ENCODE data around the gene ZBTB38. TPM values are rescaled to one million over a fixed set of nuclear protein-coding genes. Genes with fewer than 3 reads are reported as not detected.

ZBTB38 gene, protein sequence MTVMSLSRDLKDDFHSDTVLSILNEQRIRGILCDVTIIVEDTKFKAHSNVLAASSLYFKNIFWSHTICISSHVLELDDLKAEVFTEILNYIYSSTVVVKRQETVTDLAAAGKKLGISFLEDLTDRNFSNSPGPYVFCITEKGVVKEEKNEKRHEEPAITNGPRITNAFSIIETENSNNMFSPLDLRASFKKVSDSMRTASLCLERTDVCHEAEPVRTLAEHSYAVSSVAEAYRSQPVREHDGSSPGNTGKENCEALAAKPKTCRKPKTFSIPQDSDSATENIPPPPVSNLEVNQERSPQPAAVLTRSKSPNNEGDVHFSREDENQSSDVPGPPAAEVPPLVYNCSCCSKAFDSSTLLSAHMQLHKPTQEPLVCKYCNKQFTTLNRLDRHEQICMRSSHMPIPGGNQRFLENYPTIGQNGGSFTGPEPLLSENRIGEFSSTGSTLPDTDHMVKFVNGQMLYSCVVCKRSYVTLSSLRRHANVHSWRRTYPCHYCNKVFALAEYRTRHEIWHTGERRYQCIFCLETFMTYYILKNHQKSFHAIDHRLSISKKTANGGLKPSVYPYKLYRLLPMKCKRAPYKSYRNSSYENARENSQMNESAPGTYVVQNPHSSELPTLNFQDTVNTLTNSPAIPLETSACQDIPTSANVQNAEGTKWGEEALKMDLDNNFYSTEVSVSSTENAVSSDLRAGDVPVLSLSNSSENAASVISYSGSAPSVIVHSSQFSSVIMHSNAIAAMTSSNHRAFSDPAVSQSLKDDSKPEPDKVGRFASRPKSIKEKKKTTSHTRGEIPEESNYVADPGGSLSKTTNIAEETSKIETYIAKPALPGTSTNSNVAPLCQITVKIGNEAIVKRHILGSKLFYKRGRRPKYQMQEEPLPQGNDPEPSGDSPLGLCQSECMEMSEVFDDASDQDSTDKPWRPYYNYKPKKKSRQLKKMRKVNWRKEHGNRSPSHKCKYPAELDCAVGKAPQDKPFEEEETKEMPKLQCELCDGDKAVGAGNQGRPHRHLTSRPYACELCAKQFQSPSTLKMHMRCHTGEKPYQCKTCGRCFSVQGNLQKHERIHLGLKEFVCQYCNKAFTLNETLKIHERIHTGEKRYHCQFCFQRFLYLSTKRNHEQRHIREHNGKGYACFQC (N-terminal part only)
- 10 to 100 TPM in 2 of 3 donors, 1 to 10 TPM in 1; 9.4 to 23.3 (median 18.2) TPM for polyA plus RNA-seq

DNA sequence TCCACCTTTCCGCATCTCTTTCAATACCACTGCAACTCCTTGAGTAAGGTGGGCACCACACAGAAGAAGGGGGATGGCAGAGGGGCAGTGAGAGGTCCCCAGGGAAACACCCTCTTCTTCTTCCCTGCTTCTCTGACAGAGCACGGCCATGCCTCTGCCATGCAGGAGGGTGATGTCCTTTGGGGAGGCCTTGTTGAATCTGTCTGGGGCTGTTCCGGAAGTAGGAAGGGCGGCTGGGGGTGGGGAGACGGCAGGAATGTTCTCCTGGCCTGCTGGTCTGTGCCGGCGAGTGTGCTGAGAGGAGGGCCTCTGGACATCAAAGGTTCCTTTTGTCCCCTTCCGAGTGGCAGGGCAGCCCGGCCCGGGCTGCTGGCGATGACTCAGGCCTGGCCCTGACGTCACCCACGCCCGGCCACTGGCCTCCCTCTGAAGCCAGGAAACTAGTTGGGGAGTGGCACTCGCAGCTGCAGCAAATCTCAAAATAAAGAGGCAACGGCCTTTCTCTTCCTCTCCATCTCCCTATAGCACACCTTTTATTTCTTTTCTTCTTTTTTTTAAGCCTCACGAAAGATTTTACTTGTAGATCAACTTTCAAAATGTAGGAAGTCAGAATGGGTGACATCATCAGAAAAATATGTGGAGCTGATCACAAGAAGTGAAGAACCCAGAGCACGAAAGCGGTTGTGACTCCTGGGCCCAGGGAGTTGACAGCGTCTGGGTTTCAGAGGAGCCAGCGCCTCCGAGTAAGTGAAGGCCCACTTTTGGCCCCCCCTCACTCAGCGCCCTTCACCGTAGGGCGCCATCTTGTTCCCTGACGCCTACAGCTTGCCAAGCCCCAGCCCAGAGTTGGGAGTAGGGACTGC, at the start of gene ZBTB38:
Gene ZBTB38, plus strand, starts transcription at position 443 of the 863 bp plus-strand sequence. CDS start 73,885 bp downstream, outside the sequence.
- peak within 1 kb of the TSS; percentile 93 for H3K27ac ChIP-seq (ENCODE audit: low read depth, low read length)
- 31 to 59% (median 46%) methylated on average over 26 of the region's 26 CpGs for WGBS, 3 donors

DNA sequence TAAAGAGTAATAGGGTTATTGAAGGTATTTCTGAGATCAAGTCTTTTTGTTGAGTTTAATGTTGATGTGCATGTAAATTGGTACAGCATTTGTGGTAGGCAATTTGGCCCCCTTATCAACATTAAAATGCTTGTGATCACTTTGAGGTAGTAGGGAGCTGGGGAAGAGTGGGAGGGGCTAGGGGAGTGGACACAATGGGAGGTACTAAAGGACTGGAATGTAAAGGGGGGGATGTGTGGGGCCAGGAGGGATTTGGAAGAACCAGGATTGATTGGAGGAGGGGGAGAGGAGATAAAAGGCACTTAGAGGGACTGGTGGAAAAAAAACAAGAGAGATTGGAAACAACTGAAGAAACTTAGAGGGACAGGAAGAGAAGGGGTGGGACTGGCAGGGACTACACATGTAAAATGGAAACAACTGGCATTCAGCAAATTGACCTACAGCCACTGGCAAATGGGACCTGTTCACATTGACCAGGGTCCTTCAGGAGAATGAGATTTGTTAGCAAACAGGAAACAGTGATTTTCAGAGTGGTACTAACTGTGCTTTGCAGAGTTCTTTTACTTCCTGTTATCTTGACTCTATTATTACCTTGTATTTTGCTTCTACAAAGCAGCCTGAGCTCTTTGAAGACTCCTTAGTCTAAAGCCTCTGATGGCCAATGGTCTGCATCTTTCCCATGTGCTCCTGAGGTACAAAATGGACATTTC, 47.8 kb upstream of the ZBTB38 start:
- no peak overlapping the region for H3K27ac ChIP-seq (ENCODE audit: low read depth, low read length)

DNA sequence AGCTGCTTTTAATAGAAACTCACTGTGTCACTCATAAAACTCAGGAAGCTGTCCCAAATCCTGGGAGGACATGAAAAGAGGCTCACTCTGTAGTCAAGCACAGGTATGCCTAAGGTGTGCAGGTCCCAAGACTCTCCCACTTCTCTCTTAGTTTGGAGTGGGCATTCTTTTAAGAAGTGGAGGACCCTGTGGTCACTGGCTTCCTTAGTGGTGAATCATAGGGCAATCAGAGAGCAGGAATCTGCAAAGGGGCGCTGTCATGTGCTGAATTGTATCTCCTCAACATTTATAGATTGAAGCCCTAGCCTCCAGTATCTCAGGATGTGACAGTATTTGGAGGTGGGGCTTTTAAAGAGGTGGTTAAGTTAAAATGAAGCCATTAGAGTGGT, 47.2 kb upstream of the ZBTB38 start:
- 96 to 100% (median 97%) methylated on average over 1 of the region's 1 CpG for WGBS, 3 donors
- no peak overlapping the region for H3K27ac ChIP-seq (ENCODE audit: low read depth, low read length)

DNA sequence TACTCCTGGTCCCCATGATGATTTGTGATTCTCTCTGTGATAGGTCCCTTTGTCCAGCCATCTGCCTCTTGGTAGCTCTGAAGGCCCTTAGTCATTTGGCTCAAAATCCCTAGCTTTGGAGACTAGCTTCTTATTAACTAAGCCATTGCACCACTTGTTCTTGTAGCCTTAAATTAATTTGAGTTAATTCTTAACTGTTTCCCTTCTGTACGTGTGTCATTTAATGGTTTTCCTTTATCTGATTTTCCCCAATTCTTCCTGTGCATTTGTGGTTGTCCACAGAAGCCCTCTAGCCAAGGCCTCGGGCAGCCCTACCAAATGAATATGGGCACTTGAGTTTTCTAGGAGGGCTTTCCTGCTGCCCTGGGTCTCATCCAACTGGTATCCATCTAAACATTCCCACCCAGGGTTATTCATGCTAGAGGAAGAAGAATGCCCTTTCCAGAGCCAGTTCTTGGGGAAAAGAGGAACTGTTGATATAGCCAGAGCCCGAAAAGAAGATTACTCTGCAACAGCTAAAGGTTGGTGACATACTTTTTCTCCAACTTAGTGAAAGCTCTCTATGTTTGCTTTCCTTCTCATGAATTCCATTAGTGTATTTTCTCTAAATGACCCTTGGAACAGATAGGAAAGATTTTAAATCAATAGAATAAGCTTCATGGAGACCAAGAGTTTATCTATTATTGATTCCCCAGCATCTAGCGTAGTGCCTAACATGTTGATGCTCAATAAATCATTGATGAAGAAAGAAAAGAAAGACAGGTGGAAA, 44.2 kb upstream of the ZBTB38 start:
- H3K27ac ChIP-seq (ENCODE audit: low read depth, low read length) = no peak overlapping the region
- 38 to 73% (median 69%) methylated on average over 4 of the region's 4 CpGs for WGBS, 3 donors

DNA sequence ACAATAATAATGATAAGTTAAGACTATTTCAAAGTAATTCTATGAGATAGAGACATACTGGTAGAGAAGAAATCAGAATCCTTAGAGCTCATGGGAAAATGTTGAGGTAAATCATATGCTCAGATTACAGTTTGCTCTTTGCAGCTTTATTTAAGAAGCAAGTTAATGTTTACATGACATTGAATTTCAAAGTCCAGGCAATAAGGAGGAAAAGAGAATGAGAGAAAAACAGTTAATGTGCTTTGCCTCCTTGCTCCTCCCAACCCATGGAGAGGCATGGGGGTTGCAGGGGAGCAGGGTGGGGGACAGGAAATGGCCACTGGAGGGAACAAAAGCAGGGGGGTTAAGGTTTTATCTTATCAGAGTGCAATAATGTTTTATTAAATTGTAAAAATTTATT, 42.2 kb upstream of the ZBTB38 start:
- H3K27ac ChIP-seq (ENCODE audit: low read depth, low read length) = no peak overlapping the region

DNA sequence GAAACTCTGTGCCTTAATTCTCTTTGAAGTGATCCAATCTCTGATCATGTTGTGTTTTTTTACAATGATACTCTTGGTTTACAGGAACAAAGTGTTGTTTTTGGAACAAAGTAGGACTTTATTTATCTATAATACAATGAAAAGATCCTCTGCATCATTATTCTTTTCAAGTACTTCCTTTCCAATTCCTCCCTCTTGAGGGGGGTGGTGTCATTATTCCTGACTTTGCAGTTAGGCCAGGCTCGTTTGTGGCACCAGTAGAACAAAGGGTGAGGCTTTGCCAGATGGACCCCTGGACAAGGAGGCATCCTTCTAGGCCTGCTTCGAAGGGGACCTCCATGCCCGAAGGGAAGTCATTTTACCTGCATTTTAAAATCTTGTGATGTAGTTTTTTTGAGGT, 41.7 kb upstream of the ZBTB38 start:
- H3K27ac ChIP-seq (ENCODE audit: low read depth, low read length) = no peak overlapping the region
- 64 to 73% (median 71%) methylated on average over 3 of the region's 3 CpGs for WGBS, 3 donors

DNA sequence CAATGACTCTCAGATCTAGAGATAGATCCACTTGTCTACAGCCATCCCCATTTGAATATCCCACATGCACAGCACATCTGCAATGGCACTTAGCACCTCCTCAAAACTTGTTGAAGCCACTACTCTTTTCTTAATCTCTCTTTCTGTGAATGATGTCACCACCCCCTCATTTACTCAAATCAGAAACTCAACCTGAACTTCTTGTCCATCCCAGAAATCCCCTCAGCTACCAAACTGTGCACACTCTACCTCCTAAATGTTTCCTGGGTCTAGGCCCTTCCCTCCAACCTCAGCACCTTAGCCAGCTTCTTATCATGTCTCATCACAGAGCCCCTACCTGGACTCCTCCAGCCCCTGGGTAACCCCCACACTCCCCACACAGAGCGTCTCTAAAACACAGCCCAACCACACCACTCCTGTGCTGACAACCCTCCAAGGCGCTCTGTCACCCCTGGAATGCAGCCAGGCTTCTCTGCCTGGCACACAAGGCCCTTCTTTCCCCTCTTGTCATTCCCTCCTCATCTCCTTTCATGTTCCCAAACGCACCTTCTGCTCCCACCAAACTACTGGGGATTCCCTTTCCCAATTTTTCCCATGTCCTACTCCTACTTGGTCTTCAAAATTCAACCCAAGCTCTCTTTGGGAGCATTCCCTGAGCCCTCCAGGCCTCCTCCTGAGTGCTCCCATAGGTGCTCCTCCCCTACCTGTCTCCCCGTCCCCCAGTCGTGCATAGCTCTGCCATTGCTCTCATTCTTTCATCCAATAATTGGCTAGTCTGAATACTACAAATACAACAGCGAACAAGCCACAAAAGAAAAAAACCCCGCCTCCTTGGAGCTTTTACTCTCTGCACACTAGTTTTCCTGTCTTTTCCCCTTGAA, 39.8 kb upstream of the ZBTB38 start:
- H3K27ac ChIP-seq (ENCODE audit: low read depth, low read length) = no peak overlapping the region
- WGBS, 3 donors = 78 to 92% (median 87%) methylated on average over 7 of the region's 7 CpGs

DNA sequence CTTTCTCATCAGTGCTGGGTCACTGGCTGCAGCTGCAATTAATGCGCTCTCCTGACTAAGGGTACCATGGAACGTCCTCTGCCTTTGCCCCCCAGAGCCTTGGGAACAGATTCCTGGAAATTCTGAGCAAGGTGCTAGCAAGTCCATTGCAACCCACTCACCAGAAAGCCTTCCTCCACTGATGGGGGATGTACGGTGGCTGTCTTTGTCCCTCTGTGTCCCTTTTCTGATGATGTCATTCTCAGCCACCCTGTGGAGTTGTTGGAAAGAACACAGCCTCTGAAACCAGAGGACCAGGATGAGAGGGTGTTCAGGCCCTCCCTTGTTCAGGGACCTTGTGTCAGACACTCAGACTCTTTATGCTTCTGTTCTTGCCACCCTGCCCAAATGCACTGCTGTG, 38.1 kb upstream of the ZBTB38 start:
- WGBS, 3 donors = 96 to 98% (median 96%) methylated on average over 3 of the region's 3 CpGs
- H3K27ac ChIP-seq (ENCODE audit: low read depth, low read length) = no peak overlapping the region

DNA sequence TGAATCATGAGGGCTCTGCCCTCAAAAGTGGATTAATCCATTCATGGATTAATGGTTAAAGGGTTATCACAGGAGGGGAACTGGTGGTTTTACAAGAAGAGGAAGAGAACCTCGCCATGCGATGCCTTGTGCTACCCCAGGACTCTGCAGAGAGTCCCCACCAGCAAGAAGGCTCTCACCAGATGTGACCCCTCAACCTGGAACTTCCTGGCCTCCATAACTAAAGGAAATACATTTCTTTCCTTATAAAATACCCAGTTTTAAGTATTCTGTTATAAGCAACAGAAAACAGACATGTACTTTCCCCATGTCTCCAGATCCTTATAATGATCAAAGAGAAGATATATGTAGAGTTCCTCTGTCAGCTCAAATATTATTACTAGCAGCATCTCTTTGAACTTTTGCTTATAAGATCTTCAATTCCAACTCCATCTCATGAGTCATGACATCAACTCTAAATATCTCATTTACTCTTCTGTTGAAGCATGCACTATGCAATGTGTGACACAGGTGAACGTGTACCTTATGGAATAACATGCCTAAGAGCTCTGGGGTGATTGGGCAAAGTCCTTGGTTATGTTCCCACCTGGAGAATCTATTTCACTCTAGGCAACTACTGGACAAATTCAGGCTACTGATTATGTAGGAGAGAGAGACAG, 37.5 kb upstream of the ZBTB38 start:
- H3K27ac ChIP-seq (ENCODE audit: low read depth, low read length) = no peak overlapping the region
- WGBS, 3 donors = 69 to 91% (median 87%) methylated on average over 3 of the region's 3 CpGs

DNA sequence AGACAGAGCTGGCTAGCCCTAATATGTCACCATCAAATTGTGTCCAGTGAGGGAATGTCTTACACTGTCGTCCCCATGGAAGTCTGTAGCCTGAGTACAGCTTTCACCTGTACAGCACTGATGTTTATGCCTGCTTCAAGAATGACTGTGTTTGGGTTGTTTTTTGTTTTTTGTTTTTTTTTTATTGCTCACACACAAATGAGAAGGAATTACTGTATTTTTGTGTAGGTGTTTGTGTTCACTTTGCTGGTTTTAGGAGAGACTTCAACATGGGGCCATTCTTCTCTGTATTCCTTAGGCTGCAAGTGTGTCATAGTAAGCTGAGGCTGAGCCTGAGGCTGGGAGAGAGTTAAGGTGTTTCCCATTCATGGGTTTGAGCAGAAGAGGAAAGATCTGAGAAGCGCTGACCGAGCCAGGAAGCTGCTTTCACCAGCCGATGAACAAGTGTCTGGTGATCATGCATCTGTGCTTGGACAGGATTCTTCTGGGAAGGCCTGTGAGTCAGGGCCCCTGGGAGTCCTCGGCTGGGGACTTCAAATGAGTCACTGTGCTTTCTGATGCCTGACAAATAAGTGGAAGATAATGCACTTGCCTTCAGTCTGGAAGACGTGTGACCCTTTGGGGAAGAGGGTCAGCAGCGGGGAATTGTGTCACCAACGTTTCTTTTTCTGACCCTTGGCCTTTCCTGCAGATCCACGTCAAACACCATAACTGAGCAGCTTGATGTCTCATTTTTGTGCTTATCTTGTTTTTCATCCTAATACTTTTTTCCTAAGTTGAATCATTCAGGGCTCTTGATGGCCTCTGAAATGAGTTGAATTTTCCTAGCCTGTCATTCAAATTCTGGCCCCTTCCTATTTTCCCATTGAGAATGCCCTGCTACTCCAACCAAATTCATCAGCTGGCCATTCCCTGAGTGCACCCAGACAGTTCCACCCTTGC, 36.7 kb upstream of the ZBTB38 start:
- 59 to 83% (median 64%) methylated on average over 9 of the region's 9 CpGs for WGBS, 3 donors
- no peak overlapping the region for H3K27ac ChIP-seq (ENCODE audit: low read depth, low read length)

DNA sequence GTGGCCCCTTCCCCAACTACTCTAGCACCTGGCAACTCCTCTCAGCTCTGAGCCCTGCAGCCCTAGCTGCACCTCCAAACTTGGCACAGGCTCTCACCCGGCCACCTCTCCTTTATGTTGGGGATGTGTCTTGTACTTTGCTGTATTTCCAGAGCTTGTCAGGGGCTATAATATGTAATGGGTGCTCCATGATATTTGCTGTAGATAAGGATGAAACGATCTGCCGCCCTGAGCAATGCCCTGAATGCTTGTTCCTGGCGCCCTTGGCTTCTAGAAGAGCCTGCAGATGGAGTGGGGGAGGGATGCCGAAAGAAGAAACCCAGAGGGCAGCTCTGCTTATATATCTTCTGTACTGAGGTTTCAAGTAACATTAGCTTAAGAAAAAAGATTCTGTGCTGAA, 35.9 kb upstream of the ZBTB38 start:
- WGBS, 3 donors = 73 to 87% (median 85%) methylated on average over 5 of the region's 5 CpGs
- no peak overlapping the region for H3K27ac ChIP-seq (ENCODE audit: low read depth, low read length)

DNA sequence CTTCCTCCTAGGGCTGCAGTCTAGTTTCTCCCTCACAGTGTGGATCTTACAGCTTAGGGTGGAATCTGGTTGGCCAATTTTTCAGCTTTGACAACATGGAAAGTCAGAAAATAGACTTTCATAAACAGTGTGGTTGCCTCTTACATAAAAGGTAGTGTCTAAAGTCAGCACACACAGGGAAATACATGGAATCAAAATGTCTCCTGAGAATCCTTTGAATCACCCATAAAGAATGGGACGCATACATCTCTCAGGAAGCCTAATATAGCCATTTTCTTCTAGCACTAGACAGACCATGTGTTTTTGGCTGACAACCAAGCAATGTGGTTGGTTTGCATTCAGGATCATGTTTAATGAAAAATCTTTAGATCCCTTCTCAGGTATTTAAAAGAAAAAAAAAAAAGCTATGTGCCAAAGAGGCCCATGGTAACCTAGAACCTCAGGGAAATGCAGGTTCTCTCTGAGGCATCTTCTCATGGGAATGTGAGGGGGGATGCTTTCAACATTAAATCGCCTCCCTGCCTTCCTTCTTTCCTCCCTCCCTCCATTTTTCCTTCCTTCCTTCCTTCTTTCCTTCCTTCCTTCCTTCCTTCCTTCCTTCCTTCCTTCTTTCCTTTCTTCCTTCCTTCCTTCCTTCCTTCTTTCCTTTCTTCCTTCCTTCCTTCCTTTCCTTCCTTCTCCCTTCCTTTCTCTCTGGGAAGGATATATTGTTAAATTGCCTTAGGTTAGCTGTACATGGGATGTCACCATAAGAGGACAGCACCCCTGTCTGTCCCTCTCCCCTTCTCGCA, 34.3 kb upstream of the ZBTB38 start:
- WGBS, 3 donors = 86 to 92% (median 89%) methylated on average over 3 of the region's 3 CpGs

DNA sequence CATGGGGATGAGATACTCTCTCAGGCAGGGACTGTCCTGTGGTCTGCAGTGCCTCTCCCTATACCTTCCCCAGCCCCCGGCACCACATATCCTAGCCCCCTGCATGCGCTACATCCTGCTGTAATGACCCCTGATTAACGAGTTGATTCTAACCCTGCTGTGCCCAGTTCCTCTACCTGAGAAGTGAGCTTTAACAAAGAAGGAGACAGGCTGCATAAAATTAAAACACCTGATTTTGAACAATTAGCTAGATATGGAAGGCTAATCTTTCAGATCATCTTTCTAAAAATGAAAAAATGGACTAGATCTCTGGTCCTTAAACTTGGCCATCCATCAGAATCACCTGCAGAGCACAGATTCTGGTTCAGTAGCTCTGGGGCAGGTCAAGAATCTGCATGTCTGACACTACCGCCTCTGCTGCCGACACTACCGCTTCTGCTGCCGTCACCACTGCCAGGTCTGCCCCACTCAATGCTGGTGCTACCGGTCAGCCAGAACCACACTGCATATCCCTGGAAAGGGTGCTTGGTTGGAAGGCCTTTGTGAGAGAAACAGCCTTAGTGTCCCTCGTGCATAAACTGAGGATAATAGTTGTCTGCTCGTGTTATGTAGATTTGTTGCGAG, 33.6 kb upstream of the ZBTB38 start:
- no peak overlapping the region for H3K27ac ChIP-seq (ENCODE audit: low read depth, low read length)
- WGBS, 3 donors = 94 to 95% (median 94%) methylated on average over 11 of the region's 11 CpGs

More for the DNA sequence above, 34.3 kb upstream of the ZBTB38 start:
- no peak overlapping the region for H3K27ac ChIP-seq (ENCODE audit: low read depth, low read length)
